ENCODE measurements around the gene RBM17. TPM values are rescaled to one million over a fixed set of nuclear protein-coding genes. Genes with fewer than 3 reads are reported as not detected.
"Not testable (repeated sequence)": the region's sequence is repeated elsewhere in the genome, so short reads cannot be mapped to it uniquely, and the experiment has no call there.

The RBM17 gene
- total RNA-seq, 2 donors from 2014 or later = 48.5 to 65.0 TPM

- ATAC-seq (ENCODE audit: insufficient number of reproducible peaks, low FRiP score, low read depth) = no peak
- H3K4me1 ChIP-seq (ENCODE audit: control insufficient read depth in 1 of 2, low read depth in 2 of 2) = peaks cover 9 to 24% of the 10 kb centered on the region in 2 donors
- H3K27me3 ChIP-seq (replicated peaks; ENCODE audit: insufficient read depth) = no peaks in the 10 kb centered on the region
- peaks cover 4% of the 10 kb centered on the region for H3K36me3 ChIP-seq
- H3K27ac ChIP-seq = peak overlapping the region; percentile 73 to 75
- no peak for DNase-seq (ENCODE audit: low spot score)
- H3K9me3 ChIP-seq = no peaks in the 10 kb centered on the region
- H3K4me3 ChIP-seq = peak overlapping the region; percentile 91
- no peak for TF ChIP-seq CTCF (IDR thresholded peaks at IDR 0.05)
These were observed 73.9 kb downstream of the RBM17 start for GRCh38 chr10:6162589-6163356.

- Histone ChIP-seq H3K27ac (peak overlapping the region; percentile 75 to 82), H3K27me3 (replicated peaks; ENCODE audit: insufficient read depth) (no peaks in the 10 kb centered on the region), H3K4me1 (ENCODE audit: control insufficient read depth in 1 of 2, low read depth in 2 of 2) (peaks cover 9 to 24% of the 10 kb centered on the region in 2 donors), H3K9me3 (no peaks in the 10 kb centered on the region), H3K4me3 (peak overlapping the region; percentile 91), H3K36me3 (peaks cover 4% of the 10 kb centered on the region)
- DNase-seq (ENCODE audit: low spot score) = no peak
- ATAC-seq (ENCODE audit: insufficient number of reproducible peaks, low FRiP score, low read depth) = peak; percentile 84
- no peak for TF ChIP-seq CTCF (IDR thresholded peaks at IDR 0.05)
These were observed 74.8 kb downstream of the RBM17 start for GRCh38 chr10:6163364-6164270.

- Histone ChIP-seq H3K4me1 (ENCODE audit: control insufficient read depth in 1 of 2, low read depth in 2 of 2) (peaks cover 9 to 24% of the 10 kb centered on the region in 2 donors), H3K9me3 (no peaks in the 10 kb centered on the region), H3K27ac (peak overlapping the region; percentile 75 to 82), H3K27me3 (replicated peaks; ENCODE audit: insufficient read depth) (no peaks in the 10 kb centered on the region), H3K36me3 (peaks cover 4% of the 10 kb centered on the region), H3K4me3 (peak overlapping the region; percentile 91)
- DNase-seq (ENCODE audit: low spot score) = no peak
- no peak for TF ChIP-seq CTCF (IDR thresholded peaks at IDR 0.05)
- ATAC-seq (ENCODE audit: insufficient number of reproducible peaks, low FRiP score, low read depth) = peak; percentile 8
These were observed 75.6 kb downstream of the RBM17 start for GRCh38 chr10:6164271-6165095.

- H3K9me3 ChIP-seq = no peaks in the 10 kb centered on the region
- DNase-seq (ENCODE audit: low spot score) (no peak), ATAC-seq (ENCODE audit: insufficient number of reproducible peaks, low FRiP score, low read depth) (no peak)
- no peaks in the 10 kb centered on the region for H3K27me3 ChIP-seq (replicated peaks; ENCODE audit: insufficient read depth)
- no peak overlapping the region for H3K4me3 ChIP-seq
- no peak for TF ChIP-seq CTCF (IDR thresholded peaks at IDR 0.05)
- H3K36me3 ChIP-seq = peaks cover 4% of the 10 kb centered on the region
- H3K27ac ChIP-seq = no peak overlapping the region
- H3K4me1 ChIP-seq (ENCODE audit: control insufficient read depth in 1 of 2, low read depth in 2 of 2) = peaks cover 9 to 24% of the 10 kb centered on the region in 2 donors
These were observed 76.4 kb downstream of the RBM17 start for GRCh38 chr10:6165221-6165725.

GRCh38 chr10:6165933-6166332, 77.1 kb downstream of the RBM17 start:
- H3K36me3 ChIP-seq; H3K9me3 ChIP-seq; H3K27ac ChIP-seq; DNase-seq (ENCODE audit: low spot score); ATAC-seq (ENCODE audit: insufficient number of reproducible peaks, low FRiP score, low read depth); H3K27me3 ChIP-seq (replicated peaks; ENCODE audit: insufficient read depth); H3K4me3 ChIP-seq: not testable (repeated sequence)
- peaks cover 9 to 24% of the 10 kb centered on the region in 2 donors for H3K4me1 ChIP-seq (ENCODE audit: control insufficient read depth in 1 of 2, low read depth in 2 of 2)

Measured in thoracic aorta (tissue), 2 donors.